Spinal cord (tissue), 10 donors: ENCODE results near the gene OR52E5. TPM values are rescaled to one million over a fixed set of nuclear protein-coding genes. Genes with fewer than 3 reads are reported as not detected.

Experiments used
- DNase-seq, 6 donors: peaks; one replicate each; pipeline versions ENCODE4 v3.0.0 to v3.0.0-alpha.2; 2013 to 2015; ENCODE audit warnings: low spot score in 6 of 6, low read depth in 4 of 6
- H3K27ac ChIP-seq: one replicate; pipeline ENCODE4 v1.5.1; 2013; ENCODE audit warnings: low read depth, low read length, control low read depth
- H3K27me3 ChIP-seq: one replicate; pipeline ENCODE4 v1.6.1; 2013; ENCODE audit warnings: low read length; ENCODE audit not compliant: control insufficient read depth, insufficient read depth
- H3K36me3 ChIP-seq: one replicate; pipeline ENCODE4 v1.6.1; 2013; ENCODE audit warnings: low read length; ENCODE audit not compliant: control insufficient read depth, insufficient read depth
- H3K4me1 ChIP-seq: one replicate; pipeline ENCODE4 v1.6.1; 2013; ENCODE audit warnings: low read length; ENCODE audit not compliant: control insufficient read depth, insufficient read depth
- H3K4me3 ChIP-seq: one replicate; pipeline ENCODE4 v1.5.1; 2013; ENCODE audit warnings: low read depth, low read length, control low read depth
- H3K9me3 ChIP-seq: one replicate; pipeline ENCODE4 v1.6.1; 2013; ENCODE audit warnings: low read length; ENCODE audit not compliant: control insufficient read depth, insufficient read depth
- WGBS: methylation state at CpG from one replicate; pipeline ENCODE4 v1.1.5; 2013; ENCODE audit warnings: missing lambda C conversion rate; ENCODE audit not compliant: insufficient coverage; 5-methylcytosine and 5-hydroxymethylcytosine counted together
- polyA plus RNA-seq, 2 donors: library from polyadenylated mRNA; unstranded; fragments of 120-200 nt; gene quantifications; one replicate each; pipeline ENCODE4 v1.2.1, GENCODE V29; 2013; ENCODE audit not compliant: insufficient read length in 2 of 2
- total RNA-seq, 2 donors: library from RNA; depleted of rRNA in 1 of 2; stranded (reverse); fragments of 120-200 nt in 1 of 2; fragments of >200 nt in 1 of 2; gene quantifications; one replicate each; pipeline versions ENCODE4 v1.2.3 to v1.2.4, GENCODE V29; 2013 to 2014
- donor health status: healthy.

The OR52E5 gene
- total and polyA plus RNA-seq, 4 donors = not detected

DNA sequence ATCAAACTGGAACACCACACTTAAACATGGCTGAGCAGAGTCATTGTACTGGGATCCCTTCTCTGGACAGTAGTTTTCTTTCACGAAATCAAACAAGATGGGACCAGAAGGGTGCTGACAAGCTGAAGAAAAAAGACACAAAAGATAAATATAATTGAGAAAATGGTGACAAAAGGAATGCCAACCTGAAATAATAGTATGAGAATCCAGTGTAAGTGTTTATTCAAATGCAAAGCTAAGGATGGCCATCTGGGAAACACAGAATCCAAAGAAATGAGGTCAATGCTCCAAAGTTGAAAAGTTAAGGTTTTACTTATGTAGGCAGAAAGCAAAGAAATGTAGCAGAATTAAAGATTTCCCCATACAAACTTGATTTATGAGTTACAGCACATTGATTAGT, 5.3 kb upstream of the OR52E5 start:
- Histone ChIP-seq H3K9me3 (no peaks in the 10 kb centered on the region), H3K36me3 (no peaks in the 10 kb centered on the region), H3K4me1 (no peaks in the 10 kb centered on the region), H3K27me3 (no peaks in the 10 kb centered on the region), H3K4me3 (no peak overlapping the region), H3K27ac (no peak overlapping the region)
- whole genome bisulfite sequencing = no CpG with 5 or more reads among the region's 1 CpG
- DNase-seq = no peak

DNA sequence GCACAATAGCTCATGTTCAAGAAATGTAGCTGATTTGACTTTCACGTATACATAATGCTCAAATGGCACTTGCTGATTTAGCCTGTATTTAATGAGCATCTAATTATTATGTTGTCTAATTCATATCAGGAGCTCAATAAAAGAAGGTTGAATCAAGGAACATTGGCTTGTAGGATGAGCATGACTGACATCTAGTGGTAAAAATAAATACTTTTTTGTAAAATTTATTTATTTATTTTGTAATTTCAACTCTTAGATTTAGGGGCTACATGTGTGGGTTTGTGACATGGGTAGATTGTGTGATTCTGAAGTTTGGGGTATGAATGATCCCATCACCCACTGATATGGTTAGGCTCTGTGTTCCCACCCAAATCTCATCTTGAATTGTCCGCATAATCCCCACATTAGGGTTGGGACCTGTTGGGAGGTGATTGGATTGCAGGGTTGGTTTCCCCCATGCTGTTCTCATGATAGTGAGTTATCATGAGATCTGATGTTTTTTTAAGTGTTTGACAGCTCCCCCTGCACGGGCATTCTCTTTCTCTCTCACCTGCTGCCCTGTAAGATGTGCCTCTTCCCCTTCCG, 1.7 kb upstream of the OR52E5 start:
- H3K36me3 ChIP-seq = no peaks in the 10 kb centered on the region
- no peaks in the 10 kb centered on the region for H3K27me3 ChIP-seq
- DNase-seq = peak in 2 of 6 donors; percentile 14 to 41
- no peak overlapping the region for H3K27ac ChIP-seq
- H3K9me3 ChIP-seq = no peaks in the 10 kb centered on the region
- 70% methylated on average over 2 of the region's 4 CpGs for WGBS
- no peaks in the 10 kb centered on the region for H3K4me1 ChIP-seq
- H3K4me3 ChIP-seq = no peak overlapping the region

DNA sequence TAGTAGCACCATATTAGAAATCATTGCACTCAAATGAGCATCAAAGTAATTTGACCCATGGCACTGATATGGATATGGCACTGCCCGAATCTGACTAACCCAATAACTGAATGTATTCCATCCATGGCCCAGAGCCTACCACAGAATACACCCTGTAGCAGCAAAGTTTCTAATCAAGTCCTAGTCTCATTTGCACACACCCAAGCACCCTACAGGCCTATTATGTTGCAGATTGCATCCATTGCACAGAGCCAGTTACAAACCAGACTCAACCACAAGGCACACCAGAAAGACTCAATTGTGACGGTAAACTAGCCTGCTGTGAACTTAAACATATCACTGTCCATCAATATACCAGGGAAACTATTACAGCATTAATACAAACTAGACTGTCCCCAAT, 6.5 kb downstream of the OR52E5 start:
- Histone ChIP-seq H3K4me1 (no peaks in the 10 kb centered on the region), H3K27me3 (no peaks in the 10 kb centered on the region), H3K36me3 (no peaks in the 10 kb centered on the region), H3K27ac (no peak overlapping the region), H3K9me3 (no peaks in the 10 kb centered on the region), H3K4me3 (no peak overlapping the region)
- WGBS = 68% methylated on average over 2 of the region's 2 CpGs
- no peak for DNase-seq

DNA sequence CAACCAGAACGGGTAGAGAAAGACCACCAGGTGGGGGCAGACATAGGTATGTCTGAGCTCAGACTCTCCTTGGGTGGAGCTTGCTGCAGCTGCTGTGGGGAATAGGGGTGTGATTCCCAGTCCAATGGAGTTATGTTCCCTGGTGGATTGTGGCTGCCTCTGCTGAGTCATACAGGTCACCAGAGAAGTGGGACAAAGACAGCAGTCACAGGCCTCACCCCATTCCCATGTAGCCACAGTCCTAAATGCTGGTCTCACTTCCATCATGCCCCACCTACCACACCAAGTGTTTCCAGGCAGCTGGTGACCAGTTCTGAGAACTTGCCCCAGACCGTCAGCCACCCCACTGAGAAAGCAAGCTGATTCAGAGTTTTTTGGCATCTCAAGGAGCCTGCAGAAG, 17.5 kb downstream of the OR52E5 start:
- no peaks in the 10 kb centered on the region for H3K9me3 ChIP-seq
- WGBS = 79% methylated on average over 2 of the region's 2 CpGs
- H3K27ac ChIP-seq = no peak overlapping the region
- DNase-seq = no peak
- H3K36me3 ChIP-seq = no peaks in the 10 kb centered on the region
- no peak overlapping the region for H3K4me3 ChIP-seq
- no peaks in the 10 kb centered on the region for H3K27me3 ChIP-seq
- H3K4me1 ChIP-seq = no peaks in the 10 kb centered on the region

DNA sequence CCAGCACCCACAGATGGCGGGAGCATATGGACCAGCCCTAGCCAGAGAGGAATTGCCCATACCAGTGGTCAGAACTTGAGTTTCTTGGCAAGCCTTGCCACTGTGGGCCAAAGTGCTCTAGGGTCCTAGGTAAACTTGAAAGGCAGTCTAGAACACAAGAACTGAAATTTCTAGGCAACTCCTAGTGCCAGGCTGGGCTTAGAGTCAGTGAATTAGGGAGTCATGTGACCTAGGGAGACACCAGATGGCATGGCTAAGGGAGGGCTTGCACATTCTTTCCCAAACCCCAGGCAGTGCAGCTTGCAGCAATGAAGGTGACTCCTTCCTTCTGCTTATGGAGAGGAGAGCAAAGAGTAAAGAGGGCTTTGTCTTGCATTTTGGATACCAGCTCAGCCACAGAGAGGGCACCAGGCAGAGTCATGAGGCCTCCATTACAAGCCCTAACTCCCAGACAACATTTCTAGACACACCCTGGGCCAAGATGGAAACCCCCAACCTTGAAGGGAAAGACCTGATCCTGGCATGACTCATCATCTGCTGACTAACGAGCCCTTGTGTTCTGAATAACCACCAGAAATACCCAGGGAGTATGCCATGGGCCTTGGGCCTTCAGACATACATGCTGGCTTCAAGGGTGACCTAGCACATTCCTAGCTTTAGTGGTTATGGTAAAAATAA, 29.9 kb downstream of the OR52E5 start:
- WGBS = 80% methylated on average over 2 of the region's 2 CpGs
- Histone ChIP-seq H3K27ac (no peak overlapping the region), H3K27me3 (no peaks in the 10 kb centered on the region), H3K4me3 (no peak overlapping the region), H3K9me3 (peaks cover 1% of the 10 kb centered on the region), H3K4me1 (no peaks in the 10 kb centered on the region), H3K36me3 (no peaks in the 10 kb centered on the region)
- no peak for DNase-seq

DNA sequence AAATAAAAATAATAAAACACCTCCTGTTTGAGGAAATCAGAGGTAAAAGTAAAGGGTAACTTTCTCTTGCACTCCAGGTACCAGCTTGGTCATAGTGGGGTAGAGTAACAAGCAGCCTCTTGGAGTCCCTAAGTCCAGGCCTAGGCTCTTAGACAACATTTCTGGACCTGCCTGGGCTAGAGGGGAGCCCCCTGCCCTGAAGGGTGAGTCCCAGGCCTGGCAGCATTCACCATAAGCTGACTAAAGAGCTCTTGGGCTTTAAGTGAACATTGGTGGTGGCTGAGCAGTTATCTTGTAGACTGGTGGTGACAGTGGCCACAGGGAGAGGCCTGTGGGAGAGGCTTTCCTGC, 30.4 kb downstream of the OR52E5 start:
- no peak overlapping the region for H3K27ac ChIP-seq
- H3K27me3 ChIP-seq = no peaks in the 10 kb centered on the region
- H3K9me3 ChIP-seq = peaks cover 1% of the 10 kb centered on the region
- DNase-seq = no peak
- H3K4me1 ChIP-seq = no peaks in the 10 kb centered on the region
- H3K4me3 ChIP-seq = no peak overlapping the region
- H3K36me3 ChIP-seq = no peaks in the 10 kb centered on the region

DNA sequence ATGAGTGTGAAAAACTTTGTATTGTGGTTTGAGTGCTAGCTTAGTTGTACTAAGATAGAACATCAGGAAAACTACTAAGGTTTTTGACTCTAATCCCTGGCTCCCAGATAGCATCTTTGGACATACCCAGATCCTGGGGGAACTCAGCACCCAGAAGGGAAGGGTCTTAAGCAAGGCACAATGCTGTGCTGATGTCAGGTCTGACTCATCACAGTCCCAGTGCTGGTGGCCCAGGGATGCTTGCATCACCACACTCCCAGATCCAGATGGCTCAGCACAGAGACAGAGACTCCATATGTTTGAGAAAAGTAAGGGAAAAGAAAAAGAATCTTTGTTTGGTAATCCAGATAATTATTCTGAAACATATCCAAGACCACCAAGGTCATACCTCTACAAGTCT, 30.8 kb downstream of the OR52E5 start:
- no peak overlapping the region for H3K4me3 ChIP-seq
- no peaks in the 10 kb centered on the region for H3K27me3 ChIP-seq
- H3K9me3 ChIP-seq = peaks cover 1% of the 10 kb centered on the region
- no peaks in the 10 kb centered on the region for H3K36me3 ChIP-seq
- no peaks in the 10 kb centered on the region for H3K4me1 ChIP-seq
- DNase-seq = no peak
- H3K27ac ChIP-seq = no peak overlapping the region

DNA sequence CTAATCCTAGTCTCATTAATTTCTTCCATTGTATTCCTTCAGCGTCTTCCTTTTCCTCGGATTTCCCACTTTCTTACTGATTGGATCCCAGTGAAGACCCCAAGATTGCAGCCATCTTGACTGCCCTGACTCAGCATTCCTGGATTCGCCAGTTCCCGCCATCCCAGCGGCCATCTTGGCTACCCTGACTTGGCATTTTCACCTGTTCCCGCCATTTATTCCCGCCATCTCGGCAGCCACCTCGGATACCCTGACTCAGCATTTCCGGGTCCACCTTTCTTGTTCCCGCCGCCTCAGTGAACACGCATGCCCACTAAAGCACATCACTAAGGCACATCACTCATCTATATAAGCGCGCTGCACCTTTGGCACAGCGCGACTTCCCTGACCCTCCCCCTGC, 35.3 kb downstream of the OR52E5 start:
- H3K27me3 ChIP-seq = no peaks in the 10 kb centered on the region
- no peaks in the 10 kb centered on the region for H3K36me3 ChIP-seq
- DNase-seq = no peak
- peaks cover 2% of the 10 kb centered on the region for H3K9me3 ChIP-seq
- no peaks in the 10 kb centered on the region for H3K4me1 ChIP-seq
- H3K4me3 ChIP-seq = no peak overlapping the region
- H3K27ac ChIP-seq = no peak overlapping the region
- 92% methylated on average over 17 of the region's 17 CpGs for WGBS

DNA sequence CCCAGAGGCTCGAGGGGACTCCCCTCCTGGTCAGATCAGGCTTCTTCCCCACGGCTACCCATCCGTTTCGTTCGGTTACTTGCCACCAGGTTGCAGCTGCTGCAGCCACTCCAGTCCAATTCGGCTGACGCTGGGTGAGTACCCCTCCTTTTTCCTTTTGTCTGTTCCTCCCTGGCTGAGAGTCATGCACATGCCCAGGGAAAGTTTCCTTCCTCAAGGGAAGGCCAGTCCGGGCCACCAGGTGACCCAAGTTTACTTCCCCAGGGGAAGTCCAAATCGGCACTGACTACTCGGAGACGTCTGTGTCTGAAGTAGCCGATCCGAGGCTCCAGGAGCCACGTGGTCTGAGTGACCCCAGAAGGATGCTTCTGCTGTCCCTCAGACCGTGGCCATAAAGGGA, 35.8 kb downstream of the OR52E5 start:
- Histone ChIP-seq H3K4me3 (no peak overlapping the region), H3K36me3 (no peaks in the 10 kb centered on the region), H3K27me3 (no peaks in the 10 kb centered on the region), H3K4me1 (no peaks in the 10 kb centered on the region), H3K27ac (no peak overlapping the region), H3K9me3 (peaks cover 2% of the 10 kb centered on the region)
- 87% methylated on average over 14 of the region's 15 CpGs for WGBS
- DNase-seq = no peak

DNA sequence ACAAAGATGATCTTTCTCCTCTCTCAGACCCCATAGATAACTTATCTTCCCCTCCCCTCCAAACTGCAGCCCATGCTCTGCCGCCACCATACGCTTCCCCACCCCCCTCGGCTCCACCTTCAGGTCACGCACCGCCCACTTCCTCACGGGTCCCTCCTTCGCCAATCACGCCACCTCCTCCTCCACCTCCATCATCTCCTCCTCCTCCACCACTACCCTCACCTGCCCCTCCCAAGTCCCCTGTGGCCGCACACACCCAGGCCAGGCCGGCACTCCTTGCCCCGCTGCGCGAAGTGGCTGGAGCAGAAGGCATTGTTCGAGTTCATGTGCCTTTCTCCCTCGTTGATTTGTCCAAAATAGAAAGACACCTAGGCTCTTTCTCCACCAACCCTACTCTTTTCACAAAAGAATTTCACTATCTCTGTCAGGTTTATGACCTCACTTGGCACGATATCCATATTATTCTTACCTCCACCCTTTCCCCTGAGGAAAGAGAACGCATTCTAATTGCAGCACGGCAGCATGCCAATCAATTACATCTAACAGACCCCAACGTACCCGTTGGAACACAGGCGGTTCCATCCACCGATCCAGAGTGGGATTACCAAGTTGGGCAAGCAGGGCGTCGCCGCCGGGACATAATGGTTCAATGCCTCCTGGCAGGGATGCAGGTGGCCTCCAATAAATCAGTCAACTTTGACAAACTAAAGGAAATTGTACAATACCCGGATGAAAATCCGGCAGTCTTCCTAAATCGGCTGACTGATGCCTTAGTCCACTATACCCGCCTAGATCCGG, 36.8 kb downstream of the OR52E5 start:
- Histone ChIP-seq H3K9me3 (peaks cover 2% of the 10 kb centered on the region), H3K4me1 (no peaks in the 10 kb centered on the region), H3K27ac (no peak overlapping the region), H3K36me3 (no peaks in the 10 kb centered on the region), H3K4me3 (no peak overlapping the region), H3K27me3 (no peaks in the 10 kb centered on the region)
- no peak for DNase-seq
- 92% methylated on average over 31 of the region's 31 CpGs for WGBS
